Thoracic aorta (tissue), 2 donors: ENCODE measurements around the gene GPR17. TPM values are rescaled to one million over a fixed set of nuclear protein-coding genes. Genes with fewer than 3 reads are reported as not detected.

Experiments
- ATAC-seq: fragments of 150-250 bp; one replicate; pipeline ENCODE4 v1.8.0; 2017; ENCODE audit warnings: low read depth; ENCODE audit not compliant: insufficient number of reproducible peaks, low FRiP score
- DNase-seq: peaks from one replicate; pipeline ENCODE4 v3.0.0-alpha.2; 2020; ENCODE audit warnings: low spot score
- H3K27ac ChIP-seq, 2 donors: fragments of 200-600 bp; sonication (generic); 1 replicate in 1 of 2; 2 replicates in 1 of 2; pipeline ENCODE4 v1.5.1; 2016; ENCODE audit warnings: mild to moderate bottlenecking in 2 of 2, moderate library complexity in 2 of 2
- H3K27me3 ChIP-seq: fragments of 200-600 bp; sonication (generic); replicated peaks from 2 replicates; pipeline ENCODE4 v1.6.0; 2016; ENCODE audit warnings: mild to moderate bottlenecking; ENCODE audit not compliant: insufficient read depth
- H3K36me3 ChIP-seq: fragments of 200-600 bp; sonication (generic); one replicate; pipeline ENCODE4 v1.5.1; 2016
- H3K4me1 ChIP-seq, 2 donors: fragments of 200-600 bp; sonication (generic); 1 replicate in 1 of 2; 2 replicates in 1 of 2; pipeline versions ENCODE4 v1.5.1 to v1.6.0; 2016; ENCODE audit warnings: low read depth in 2 of 2, mild to moderate bottlenecking in 1 of 2; ENCODE audit not compliant: control insufficient read depth in 1 of 2
- H3K4me3 ChIP-seq: fragments of 200-600 bp; sonication (generic); 2 replicates; pipeline ENCODE4 v1.5.1; 2016; ENCODE audit warnings: mild to moderate bottlenecking
- H3K9me3 ChIP-seq: fragments of 200-600 bp; sonication (generic); 2 replicates; pipeline ENCODE4 v1.5.1; 2016
- total RNA-seq, 2 donors: library from RNA; depleted of rRNA; stranded (reverse); fragments of >200 nt; gene quantifications; one replicate each; pipeline versions ENCODE4 v1.1.0 to v1.2.3, GENCODE V29; 2016
- TF ChIP-seq, protein P1 (sequence below): fragments of 200-600 bp; sonication (generic); IDR thresholded peaks from one replicate; pipeline ENCODE4 v1.5.1; 2019; ENCODE audit warnings: antibody characterized with exemption

GPR17 gene
- total RNA-seq, 2 donors from 2014 or later = not detected

DNA sequence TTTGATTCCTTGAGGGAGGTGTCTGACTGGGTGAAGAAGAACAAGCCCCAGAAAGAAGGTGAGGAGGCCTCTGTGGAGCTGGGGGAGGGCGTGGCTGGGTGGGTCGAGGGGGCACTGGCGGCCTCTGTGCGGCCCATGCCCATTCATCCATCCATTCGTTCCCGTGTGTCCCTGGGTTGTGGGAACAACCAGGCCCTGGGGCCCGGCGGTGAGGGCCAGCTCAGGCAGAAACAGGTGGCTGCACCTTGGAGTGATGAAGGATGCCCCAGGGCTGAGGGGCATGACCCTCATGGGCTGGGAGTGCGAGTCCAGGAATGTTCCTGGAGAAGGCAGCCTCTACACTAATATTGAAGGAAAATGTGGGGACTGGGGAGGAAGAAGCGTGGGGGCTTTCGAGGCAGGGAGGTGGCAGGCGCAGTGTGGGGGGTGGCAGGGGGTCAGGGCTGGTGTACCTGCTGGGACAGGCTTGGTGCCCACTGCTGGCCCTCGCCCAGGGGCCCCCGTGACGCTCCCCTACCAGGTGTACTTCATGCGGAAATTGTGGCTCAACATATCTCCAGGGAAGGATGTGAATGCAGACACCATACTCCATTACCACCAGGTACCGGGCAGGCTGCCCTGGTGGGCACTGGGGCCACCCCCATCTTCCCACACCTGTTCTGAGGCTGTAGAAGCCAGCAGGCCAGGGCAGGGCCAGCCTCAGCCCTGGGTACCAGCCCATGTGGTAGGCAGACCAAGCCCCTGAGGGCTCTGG, 11.2 kb upstream of the GPR17 start:
- ATAC-seq (no peak), DNase-seq (no peak)
- Histone ChIP-seq H3K36me3 (peaks cover 10% of the 10 kb centered on the region), H3K27me3 (no peaks in the 10 kb centered on the region), H3K27ac (peak overlapping the region in 1 of 2 donors; percentile 62), H3K4me3 (no peak overlapping the region), H3K9me3 (no peaks in the 10 kb centered on the region), H3K4me1 (peaks cover 27 to 52% of the 10 kb centered on the region in 2 donors)
- TF ChIP-seq, protein P1, sequence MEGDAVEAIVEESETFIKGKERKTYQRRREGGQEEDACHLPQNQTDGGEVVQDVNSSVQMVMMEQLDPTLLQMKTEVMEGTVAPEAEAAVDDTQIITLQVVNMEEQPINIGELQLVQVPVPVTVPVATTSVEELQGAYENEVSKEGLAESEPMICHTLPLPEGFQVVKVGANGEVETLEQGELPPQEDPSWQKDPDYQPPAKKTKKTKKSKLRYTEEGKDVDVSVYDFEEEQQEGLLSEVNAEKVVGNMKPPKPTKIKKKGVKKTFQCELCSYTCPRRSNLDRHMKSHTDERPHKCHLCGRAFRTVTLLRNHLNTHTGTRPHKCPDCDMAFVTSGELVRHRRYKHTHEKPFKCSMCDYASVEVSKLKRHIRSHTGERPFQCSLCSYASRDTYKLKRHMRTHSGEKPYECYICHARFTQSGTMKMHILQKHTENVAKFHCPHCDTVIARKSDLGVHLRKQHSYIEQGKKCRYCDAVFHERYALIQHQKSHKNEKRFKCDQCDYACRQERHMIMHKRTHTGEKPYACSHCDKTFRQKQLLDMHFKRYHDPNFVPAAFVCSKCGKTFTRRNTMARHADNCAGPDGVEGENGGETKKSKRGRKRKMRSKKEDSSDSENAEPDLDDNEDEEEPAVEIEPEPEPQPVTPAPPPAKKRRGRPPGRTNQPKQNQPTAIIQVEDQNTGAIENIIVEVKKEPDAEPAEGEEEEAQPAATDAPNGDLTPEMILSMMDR = no peak

DNA sequence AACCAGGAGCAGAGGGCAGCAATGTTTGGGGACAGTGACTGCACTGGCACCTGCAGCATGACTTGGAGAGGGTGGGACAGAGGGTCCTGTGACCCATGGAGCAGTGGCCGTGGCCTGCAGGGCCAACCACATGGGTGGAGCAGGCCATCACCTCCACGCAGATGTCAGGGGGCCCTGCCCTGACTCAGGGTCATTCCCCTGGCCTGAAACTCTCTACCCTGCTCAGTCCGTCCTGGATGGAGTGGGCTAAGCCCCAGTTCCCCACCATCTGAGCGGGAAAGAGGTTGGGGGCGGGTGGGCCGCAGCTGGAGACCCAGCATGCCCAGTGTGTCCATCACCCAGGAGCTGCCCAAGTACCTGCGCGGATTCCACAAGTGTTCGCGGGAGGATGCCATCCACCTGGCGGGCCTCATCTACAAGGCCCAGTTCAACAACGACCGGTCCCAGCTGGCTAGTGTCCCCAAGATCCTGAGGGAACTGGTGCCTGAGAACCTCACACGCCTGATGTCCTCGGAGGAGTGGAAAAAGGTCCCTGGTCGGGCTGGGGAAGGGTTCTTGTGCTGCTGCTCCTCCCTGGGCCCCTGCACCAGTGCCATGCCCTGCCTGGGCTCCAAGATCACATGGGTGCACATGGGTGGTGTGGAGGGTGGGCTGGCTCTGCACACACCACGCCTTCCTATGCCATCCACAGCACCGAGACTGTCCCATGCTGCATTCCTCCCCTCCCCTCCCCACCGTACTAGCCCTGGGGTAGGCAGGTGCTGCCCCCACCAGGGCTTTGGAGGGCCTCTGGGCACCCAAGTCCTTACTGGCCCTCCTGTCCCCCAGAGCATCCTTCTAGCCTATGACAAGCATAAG, 10.3 kb upstream of the GPR17 start:
- Histone ChIP-seq H3K27ac (peak overlapping the region in 1 of 2 donors; percentile 11), H3K9me3 (no peaks in the 10 kb centered on the region), H3K36me3 (peaks cover 18% of the 10 kb centered on the region), H3K4me3 (no peak overlapping the region), H3K27me3 (no peaks in the 10 kb centered on the region), H3K4me1 (peaks cover 27 to 52% of the 10 kb centered on the region in 2 donors)
- DNase-seq = no peak
- ATAC-seq = no peak
- TF ChIP-seq, protein P1 = no peak

DNA sequence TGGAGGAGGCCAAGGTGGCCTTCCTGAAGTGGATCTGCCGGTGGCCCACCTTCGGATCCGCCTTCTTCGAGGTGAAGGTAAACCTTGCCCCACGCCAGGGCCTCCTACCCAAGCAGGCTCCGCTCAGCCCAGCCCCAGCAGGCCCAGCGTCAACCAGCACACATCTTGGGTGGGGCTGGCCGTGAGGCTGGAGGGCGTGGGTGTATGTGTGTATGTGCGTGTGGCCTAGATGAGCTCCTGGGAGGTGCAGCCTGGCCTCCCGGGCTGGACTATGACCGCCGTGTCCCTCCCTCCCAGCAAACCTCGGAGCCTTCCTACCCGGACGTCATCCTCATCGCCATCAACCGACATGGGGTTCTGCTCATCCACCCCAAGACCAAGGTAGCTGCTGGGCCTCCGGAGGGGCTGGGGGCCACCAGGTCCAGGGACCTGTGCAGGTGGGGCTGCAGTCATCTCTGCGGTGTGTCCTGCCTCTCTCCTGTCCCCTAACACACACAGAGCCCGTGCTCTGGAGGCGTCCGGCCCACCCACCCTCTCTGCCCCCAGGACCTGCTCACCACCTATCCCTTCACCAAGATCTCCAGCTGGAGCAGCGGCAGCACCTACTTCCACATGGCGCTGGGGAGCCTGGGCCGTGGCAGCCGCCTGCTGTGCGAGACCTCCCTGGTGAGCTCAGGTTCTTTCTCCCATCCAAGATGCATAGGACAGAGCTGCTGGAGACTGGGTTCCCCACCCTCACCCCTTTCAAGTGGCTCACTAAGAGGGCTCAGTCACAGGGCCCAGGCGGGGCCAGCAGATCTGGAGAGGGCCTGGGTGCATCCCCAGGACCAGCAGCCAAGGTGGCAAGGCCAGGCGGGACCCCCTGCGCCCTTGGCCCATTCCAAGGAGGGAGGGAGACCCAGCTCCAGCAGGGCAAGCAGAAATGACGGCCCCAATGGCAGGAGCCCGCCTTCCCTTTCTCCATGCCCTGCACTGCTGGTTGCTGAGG, 9.4 kb upstream of the GPR17 start:
- TF ChIP-seq, protein P1 = no peak
- Histone ChIP-seq H3K27me3 (no peaks in the 10 kb centered on the region), H3K4me1 (peaks cover 27 to 52% of the 10 kb centered on the region in 2 donors), H3K4me3 (no peak overlapping the region), H3K9me3 (no peaks in the 10 kb centered on the region), H3K27ac (peak overlapping the region; percentile 86), H3K36me3 (peaks cover 27% of the 10 kb centered on the region)
- no peak for DNase-seq
- ATAC-seq = no peak

DNA sequence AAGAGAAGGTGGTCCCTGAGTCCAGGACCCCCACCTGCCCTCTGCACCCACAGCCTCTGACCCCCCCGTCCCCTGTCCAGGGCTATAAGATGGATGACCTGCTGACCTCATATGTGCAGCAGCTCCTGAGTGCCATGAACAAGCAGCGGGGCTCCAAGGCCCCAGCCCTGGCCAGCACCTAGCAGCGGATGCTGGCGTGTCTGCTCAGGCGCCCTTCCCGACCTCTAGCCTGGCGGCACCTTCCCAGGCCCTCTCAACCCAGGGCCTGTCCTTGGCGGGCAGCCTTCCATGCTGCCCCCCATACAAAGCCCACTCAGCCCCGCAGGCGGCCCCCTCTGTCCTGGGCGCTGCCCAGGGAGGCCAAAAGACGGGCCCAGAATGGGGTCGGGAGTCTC, 8.7 kb upstream of the GPR17 start:
- H3K4me3 ChIP-seq = no peak overlapping the region
- peak overlapping the region; percentile 86 for H3K27ac ChIP-seq
- H3K9me3 ChIP-seq = no peaks in the 10 kb centered on the region
- no peaks in the 10 kb centered on the region for H3K27me3 ChIP-seq
- ATAC-seq (no peak), DNase-seq (no peak)
- H3K4me1 ChIP-seq = peaks cover 27 to 51% of the 10 kb centered on the region in 2 donors
- H3K36me3 ChIP-seq = peaks cover 27% of the 10 kb centered on the region
- TF ChIP-seq, protein P1 = no peak
